Esophagus muscularis mucosa (tissue), 4 donors: ENCODE results near the gene TP53AIP1. TPM values are rescaled to one million over a fixed set of nuclear protein-coding genes. Genes with fewer than 3 reads are reported as not detected.

Experiments used
- DNase-seq: peaks from one replicate; pipeline ENCODE4 v3.0.0-alpha.2; 2017; ENCODE audit errors: extremely low spot score
- H3K27ac ChIP-seq, 4 donors: fragments of 200-600 bp; sonication (generic); replicated peaks in 1 of 4; 1 replicate in 3 of 4; 2 replicates in 1 of 4; pipeline ENCODE4 v1.5.1; 2016 to 2019; ENCODE audit warnings: mild to moderate bottlenecking in 1 of 4
- H3K27me3 ChIP-seq, 4 donors: fragments of 200-600 bp; sonication (generic); one replicate each; pipeline versions ENCODE4 v1.5.1 to v1.6.0; 2016 to 2019
- H3K36me3 ChIP-seq, 4 donors: fragments of 200-600 bp; sonication (generic); one replicate each; pipeline ENCODE4 v1.5.1; 2016 to 2019
- H3K4me1 ChIP-seq, 4 donors: fragments of 200-600 bp; sonication (generic); one replicate each; pipeline ENCODE4 v1.5.1; 2016 to 2019
- H3K4me3 ChIP-seq, 4 donors: fragments of 200-600 bp; sonication (generic); 1 replicate in 2 of 4; 2 replicates in 2 of 4; pipeline ENCODE4 v1.5.1; 2016 to 2019; ENCODE audit warnings: mild to moderate bottlenecking in 4 of 4, moderate library complexity in 1 of 4
- H3K9me3 ChIP-seq, 4 donors: fragments of 200-600 bp; sonication (generic); 1 replicate in 3 of 4; 2 replicates in 1 of 4; pipeline ENCODE4 v1.5.1; 2016 to 2019
- CTCF ChIP-seq, 3 experiments: fragments of 200-600 bp in 2 of 3; fragments of 450-650 bp in 1 of 3; sonication (generic) in 2 of 3; IDR thresholded peaks; one replicate each; pipeline ENCODE4 v1.5.1; 2017 to 2019; ENCODE audit warnings: antibody characterized with exemption in 3 of 3, mild to moderate bottlenecking in 2 of 3, moderate library complexity in 1 of 3
- EP300 ChIP-seq: sonication (generic); formaldehyde crosslinking; IDR thresholded peaks from one replicate; pipeline ENCODE4 v1.6.1; 2017; ENCODE audit warnings: antibody characterized with exemption
- POLR2A ChIP-seq: fragments of 450-650 bp; IDR thresholded peaks from one replicate; pipeline ENCODE4 v1.6.1; 2017; ENCODE audit warnings: antibody characterized with exemption, moderate library complexity, mild to moderate bottlenecking, low read depth
- POLR2AphosphoS5 ChIP-seq, 2 donors: sonication (generic); formaldehyde crosslinking; IDR thresholded peaks; one replicate each; pipeline ENCODE4 v1.6.1; 2017; ENCODE audit warnings: antibody characterized with exemption in 2 of 2
- WGBS: methylation state at CpG from one replicate; pipeline ENCODE4 v1.1.5; 2018; 5-methylcytosine and 5-hydroxymethylcytosine counted together
- intact Hi-C: fragments of 100-400 bp; cut with DNase I; formaldehyde crosslinking; loops from one replicate; pipeline ENCODE4 v1.15.1; 2023
- total RNA-seq, 4 donors: library from RNA; depleted of rRNA; stranded (reverse); fragments of >200 nt; gene quantifications; one replicate each; pipeline versions ENCODE4 v1.1.0 to v1.2.1, GENCODE V29; 2016

TP53AIP1 gene
- total RNA-seq, 4 donors from 2014 or later, result 0.57 TPM; not detected in 3

DNA sequence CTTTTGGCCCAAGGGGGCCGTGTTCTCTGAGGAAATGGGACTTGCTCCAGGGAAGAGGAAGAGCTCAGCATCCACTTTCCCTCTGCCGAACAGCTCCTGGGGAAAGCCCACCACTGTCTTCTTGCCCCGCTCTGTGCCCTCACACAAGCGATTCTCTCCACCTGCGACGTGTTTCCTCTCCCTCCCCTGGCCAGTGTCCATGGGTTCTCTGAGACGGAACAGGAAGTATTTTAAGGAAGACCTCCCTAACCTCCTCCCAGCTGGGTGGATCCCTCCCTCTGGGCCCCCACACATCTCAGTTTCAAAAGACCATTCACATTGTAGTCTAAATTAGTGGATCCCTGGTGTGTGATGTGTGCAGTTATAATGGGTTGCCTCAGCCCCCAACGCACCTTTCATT lies 1.6 kb downstream of the TP53AIP1 start:
- no peak overlapping the region for H3K27ac ChIP-seq
- intact Hi-C loops, result no loop called here
- H3K27me3 ChIP-seq, result peaks cover 0 to 26% (median 0%) of the 10 kb centered on the region in 4 donors
- H3K4me1 ChIP-seq, result no peaks in the 10 kb centered on the region
- H3K4me3 ChIP-seq, result no peak overlapping the region
- WGBS, result 86% methylated on average over 7 of the region's 8 CpGs
- DNase-seq, result no peak
- no peaks in the 10 kb centered on the region for H3K36me3 ChIP-seq
- TF ChIP-seq POLR2A, result no peak
- TF ChIP-seq CTCF (IDR thresholded peaks at IDR 0.05), result no peak
- no peak for TF ChIP-seq POLR2AphosphoS5 (IDR thresholded peaks at IDR 0.05)
- no peak for TF ChIP-seq EP300
- H3K9me3 ChIP-seq, result no peaks in the 10 kb centered on the region

DNA sequence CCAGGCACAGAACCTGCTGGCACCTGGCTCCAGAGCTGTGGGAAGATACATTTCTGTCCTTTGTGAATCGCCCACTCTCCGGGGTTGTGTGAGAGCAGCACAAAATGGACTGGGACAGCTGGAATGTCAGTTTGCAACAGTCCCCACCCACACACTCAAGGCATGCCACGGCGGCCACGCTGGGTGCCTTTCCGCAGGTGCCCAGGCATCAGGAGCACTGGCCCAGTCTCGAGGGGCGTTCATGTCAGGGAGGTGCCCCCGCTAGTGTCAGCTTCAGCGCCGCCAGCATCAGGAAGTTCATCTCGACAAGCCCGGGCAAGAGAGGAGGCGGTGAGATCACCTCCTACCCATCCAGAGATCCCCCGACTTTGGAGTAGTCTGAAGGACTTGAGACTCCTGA lies 2.1 kb downstream of the TP53AIP1 start:
- intact Hi-C loops, result no loop called here
- WGBS, result 92% methylated on average over 6 of the region's 15 CpGs
- DNase-seq, result no peak
- TF ChIP-seq EP300 (no peak), CTCF (IDR thresholded peaks at IDR 0.05) (no peak), POLR2AphosphoS5 (IDR thresholded peaks at IDR 0.05) (no peak), POLR2A (no peak)
- no peak overlapping the region for H3K27ac ChIP-seq
- H3K4me3 ChIP-seq, result no peak overlapping the region
- H3K36me3 ChIP-seq, result no peaks in the 10 kb centered on the region
- H3K27me3 ChIP-seq, result peaks cover 0 to 26% (median 0%) of the 10 kb centered on the region in 4 donors
- H3K9me3 ChIP-seq, result no peaks in the 10 kb centered on the region
- H3K4me1 ChIP-seq, result no peaks in the 10 kb centered on the region

- no peaks in the 10 kb centered on the region for H3K9me3 ChIP-seq
- WGBS, result 71% methylated on average over 5 of the region's 5 CpGs
- H3K27ac ChIP-seq, result no peak overlapping the region
- intact Hi-C loops, result no loop called here
- TF ChIP-seq POLR2AphosphoS5 (IDR thresholded peaks at IDR 0.05), result no peak
- TF ChIP-seq CTCF (IDR thresholded peaks at IDR 0.05), result no peak
- TF ChIP-seq EP300, result no peak
- no peak for TF ChIP-seq POLR2A
- no peak for DNase-seq
- no peaks in the 10 kb centered on the region for H3K4me1 ChIP-seq
- H3K4me3 ChIP-seq, result no peak overlapping the region
- H3K27me3 ChIP-seq, result peaks cover 0 to 26% (median 0%) of the 10 kb centered on the region in 4 donors
- no peaks in the 10 kb centered on the region for H3K36me3 ChIP-seq
Observed at GRCh38 chr11:128940156-128940555, 2.5 kb downstream of the TP53AIP1 start.

GRCh38 chr11:128939591-128939990 lies 3.1 kb downstream of the TP53AIP1 start:
- 71% methylated on average over 11 of the region's 11 CpGs for WGBS
- TF ChIP-seq EP300 (no peak), POLR2AphosphoS5 (IDR thresholded peaks at IDR 0.05) (no peak), POLR2A (no peak), CTCF (IDR thresholded peaks at IDR 0.05) (no peak)
- H3K4me1 ChIP-seq, result no peaks in the 10 kb centered on the region
- DNase-seq, result no peak
- no peaks in the 10 kb centered on the region for H3K9me3 ChIP-seq
- no peak overlapping the region for H3K27ac ChIP-seq
- H3K36me3 ChIP-seq, result no peaks in the 10 kb centered on the region
- intact Hi-C loops, result no loop called here
- H3K27me3 ChIP-seq, result peaks cover 0 to 26% (median 0%) of the 10 kb centered on the region in 4 donors
- H3K4me3 ChIP-seq, result no peak overlapping the region

- no peak for DNase-seq
Observed at GRCh38 chr11:128938156-128938885, 4.3 kb downstream of the TP53AIP1 start.

More at GRCh38 chr11:128938156-128938885, 4.3 kb downstream of the TP53AIP1 start:
- intact Hi-C loops, result no loop called here
- no peaks in the 10 kb centered on the region for H3K4me1 ChIP-seq
- H3K9me3 ChIP-seq, result no peaks in the 10 kb centered on the region
- no peak for TF ChIP-seq CTCF (IDR thresholded peaks at IDR 0.05)
- no peak for TF ChIP-seq POLR2A
- no peak for TF ChIP-seq EP300
- no peak for TF ChIP-seq POLR2AphosphoS5 (IDR thresholded peaks at IDR 0.05)
- peaks cover 0 to 26% (median 0%) of the 10 kb centered on the region in 4 donors for H3K27me3 ChIP-seq
- H3K4me3 ChIP-seq, result no peak overlapping the region
- 93% methylated on average over 14 of the region's 16 CpGs for WGBS
- H3K36me3 ChIP-seq, result no peaks in the 10 kb centered on the region
- H3K27ac ChIP-seq, result no peak overlapping the region
